NK-92 treated with Interleukin-12 subunit alpha and Interleukin-12 subunit beta, amount 100 ng/mL, for 24 hours (cell line): ENCODE results near the gene ESRRA.

ENCODE experiments used
- DNase-seq: peaks from one replicate; lab custom pipeline; 2025; lab: John Stamatoyannopoulos, UW

ESRRA gene

DNA sequence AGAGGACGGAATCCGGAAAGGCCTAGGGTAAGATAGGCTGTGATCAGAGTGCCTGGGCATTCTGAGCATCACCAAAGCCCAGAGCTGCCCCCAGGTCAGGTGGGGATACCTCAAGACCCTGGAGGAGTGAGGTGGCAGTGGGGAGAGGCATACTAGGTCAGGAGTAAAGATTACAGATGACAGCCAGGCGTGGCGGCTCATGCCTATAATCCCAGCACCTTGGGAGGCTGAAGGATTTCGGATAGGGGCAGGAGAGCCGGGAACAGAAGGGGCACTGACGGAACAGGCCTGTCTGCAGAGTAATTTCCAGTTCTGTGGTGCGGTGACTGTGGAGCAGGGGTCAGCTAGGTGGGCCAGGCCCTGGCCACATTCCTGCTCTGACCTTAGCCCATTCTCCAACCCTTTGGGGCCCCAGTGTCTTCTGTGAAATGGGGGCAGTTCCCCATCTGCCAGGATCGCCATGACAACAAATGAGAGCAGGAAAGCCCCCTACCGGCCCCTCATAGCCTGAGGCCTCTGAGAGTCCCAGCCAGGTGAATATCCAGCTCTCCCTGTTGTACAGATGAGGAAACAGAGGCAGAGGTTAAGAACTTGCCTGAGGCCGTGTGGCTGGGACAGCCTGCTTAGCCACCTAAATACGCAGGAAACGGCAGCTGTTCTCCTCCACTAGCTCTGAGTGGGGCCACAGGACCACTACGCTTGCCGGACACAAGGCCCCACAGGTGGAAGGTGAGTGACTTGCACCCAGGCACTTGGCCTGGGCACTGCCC, 30.1 kb upstream of the ESRRA start:
- DNase-seq, result no peak

- DNase-seq, result no peak
Observed at GRCh38 chr11:64275841-64276240, 29.5 kb upstream of the ESRRA start.

DNA sequence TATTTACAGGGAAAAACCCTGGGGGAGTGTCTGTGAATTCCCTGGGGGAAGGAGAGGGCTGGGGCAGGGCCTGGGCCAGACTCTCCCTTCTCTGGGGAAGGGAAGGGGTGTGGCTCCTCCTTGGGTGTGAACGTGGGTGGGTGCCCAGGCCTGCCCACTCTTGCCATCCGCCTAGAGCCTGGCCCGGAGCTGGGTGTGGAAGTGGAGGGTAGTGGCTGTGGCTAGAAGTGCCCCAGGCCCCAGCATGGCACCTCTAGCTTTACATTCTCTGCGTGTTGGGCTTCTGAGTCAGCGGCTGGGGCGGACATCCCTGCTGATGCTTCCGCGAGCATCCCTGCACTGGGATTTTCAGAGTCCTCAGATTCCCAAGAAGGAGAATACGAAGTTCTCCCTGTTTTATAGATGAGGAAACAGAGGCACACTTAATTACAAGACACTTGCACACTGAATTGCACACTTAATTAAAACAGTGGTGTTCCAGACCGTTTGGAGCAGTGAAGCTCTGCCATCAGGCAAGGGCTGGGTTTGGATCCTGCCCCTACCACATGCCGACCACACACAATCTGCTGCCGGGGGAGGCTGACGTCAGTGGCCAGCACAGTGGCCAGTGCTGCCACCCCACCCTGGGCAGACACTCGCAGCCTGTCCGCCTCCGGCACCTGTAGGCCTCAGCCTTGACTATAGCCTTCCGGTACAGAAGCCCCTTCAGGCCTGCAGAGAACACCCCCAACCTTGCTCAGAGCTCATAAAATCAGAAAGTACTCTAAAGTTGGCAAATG, 28.5 kb upstream of the ESRRA start:
- DNase-seq, result no peak

GRCh38 chr11:64278576-64279190, 26.6 kb upstream of the ESRRA start:
- no peak for DNase-seq

GRCh38 chr11:64281957-64282770, 23.2 kb upstream of the ESRRA start:
- no peak for DNase-seq

DNA sequence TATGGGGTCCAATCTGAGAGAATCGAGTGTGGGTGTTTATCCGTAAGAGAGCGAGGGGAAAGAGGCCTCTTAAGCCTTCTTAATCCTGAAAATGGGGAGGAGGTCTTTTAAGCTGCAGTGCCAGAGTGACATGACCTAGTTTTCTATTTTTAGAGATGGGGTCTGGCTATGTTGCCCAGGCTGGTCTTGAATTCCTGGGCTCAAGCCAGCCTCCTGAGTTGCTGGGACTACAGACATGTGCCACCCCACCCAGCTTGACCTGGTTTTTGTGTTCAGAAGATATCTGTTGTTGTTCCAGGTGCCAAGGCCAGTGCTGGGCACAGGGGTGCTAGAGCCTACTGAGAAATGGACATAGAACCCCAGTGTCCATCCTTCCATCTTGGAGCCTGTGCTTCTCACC, 22.2 kb upstream of the ESRRA start:
- no peak for DNase-seq

DNA sequence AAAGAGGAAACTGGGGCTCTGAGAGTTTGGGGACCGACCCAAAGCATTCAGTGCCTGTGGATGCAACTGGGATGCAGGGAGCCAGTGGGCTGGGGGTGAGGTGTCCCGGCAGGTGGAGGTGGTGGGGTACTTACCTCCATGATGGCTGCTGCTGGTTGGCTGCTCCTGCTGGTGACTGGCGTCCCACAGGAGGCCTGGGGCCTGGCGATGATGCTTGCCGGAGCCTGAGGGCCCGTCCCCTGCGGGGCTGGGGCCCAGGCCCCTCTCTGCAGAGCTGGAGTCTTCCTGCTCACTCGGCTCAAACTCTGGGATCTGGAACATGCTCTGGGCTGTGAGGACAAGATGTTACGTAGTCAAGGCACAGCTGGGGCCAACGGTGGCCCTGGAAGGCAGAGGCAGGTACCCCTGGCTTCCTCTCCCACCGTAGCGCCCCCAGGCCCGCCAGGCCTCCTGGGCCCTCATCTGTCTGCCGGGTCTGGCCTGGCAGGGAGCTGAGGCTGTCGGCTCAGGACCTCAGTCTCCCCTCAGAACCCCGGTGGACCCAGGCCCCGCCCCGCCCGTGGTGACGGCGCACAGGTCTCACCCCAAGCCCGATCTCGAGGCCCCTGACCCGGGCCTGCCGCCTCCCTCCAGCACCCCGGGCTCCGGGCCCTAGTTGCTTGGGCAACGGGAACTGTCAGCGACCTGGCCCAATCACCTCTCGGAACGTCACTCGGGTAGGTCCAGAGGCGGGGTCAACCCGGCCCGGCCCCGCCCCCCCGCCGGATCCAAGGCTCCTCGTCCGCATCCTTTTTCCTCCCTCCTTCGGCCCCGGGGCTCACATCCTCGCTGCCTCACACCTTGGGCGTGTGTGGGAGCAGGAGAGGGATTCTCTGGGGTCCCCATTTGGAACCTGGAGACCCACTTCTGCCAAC, 21.0 kb upstream of the ESRRA start, which contains the start of gene BAD:
Gene BAD, minus strand, starts transcription at position 618 of the 914 bp plus-strand sequence. Its CDS starts 297 bp downstream, at position 321.
- peak; percentile 89 for DNase-seq

DNA sequence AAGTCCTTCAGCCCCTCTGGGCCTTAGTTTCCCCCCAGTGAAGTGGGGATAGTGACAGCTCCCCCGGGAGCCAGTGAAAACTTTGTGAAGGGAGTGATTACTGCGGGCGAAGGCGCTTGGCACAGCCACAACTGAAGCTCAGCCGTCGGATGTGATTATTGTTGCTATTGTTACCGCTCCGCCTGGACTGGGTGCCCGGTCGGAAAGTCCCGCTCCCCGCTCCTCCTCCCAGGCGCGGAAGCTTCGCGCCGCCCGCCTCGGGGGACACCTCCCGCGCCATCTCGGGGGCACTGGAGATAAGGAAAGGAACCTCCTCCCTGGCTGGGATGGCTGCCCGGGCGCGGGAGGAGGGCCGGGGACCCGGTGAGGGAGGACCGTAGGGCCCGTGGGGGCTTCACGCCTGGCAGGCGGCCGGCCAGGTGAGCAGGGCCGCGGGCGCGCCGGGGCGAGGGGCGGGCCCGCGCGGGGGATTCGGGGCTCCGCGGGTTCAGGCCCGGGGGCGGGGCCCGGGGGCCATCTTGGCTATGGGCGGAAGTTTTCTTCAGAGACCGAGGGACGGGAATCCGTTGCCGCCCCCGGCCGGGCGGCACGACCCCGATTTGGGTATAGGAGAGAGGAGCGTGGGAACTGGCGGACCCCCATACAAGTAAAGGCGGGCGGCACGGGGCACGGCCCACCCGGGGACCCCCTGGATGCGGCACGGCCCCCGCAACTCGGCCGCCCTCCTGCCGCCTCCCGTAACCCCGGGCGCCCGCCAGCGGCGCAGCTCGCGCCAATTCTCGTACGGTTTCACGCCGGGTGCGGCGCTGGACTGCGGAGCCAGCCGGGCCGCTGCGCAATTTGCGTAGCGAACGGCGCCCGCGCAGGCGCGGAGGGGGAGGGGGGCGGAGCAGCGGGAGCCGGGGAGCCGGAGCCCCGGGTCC, 20.1 kb upstream of the ESRRA start, which contains the start of gene GPR137:
Gene GPR137, plus strand, starts transcription at position 887 of the 923 bp plus-strand sequence. CDS start 677 bp downstream, outside the sequence.
- peak; percentile 86 for DNase-seq

GRCh38 chr11:64285885-64286800, 19.2 kb upstream of the ESRRA start:
- peak; percentile 22 for DNase-seq

- DNase-seq, result no peak
Observed at GRCh38 chr11:64286801-64287159, 18.5 kb upstream of the ESRRA start.

- no peak for DNase-seq
Observed at GRCh38 chr11:64287676-64288352, 17.5 kb upstream of the ESRRA start.

GRCh38 chr11:64288353-64288750, 17.0 kb upstream of the ESRRA start:
- no peak for DNase-seq

DNA sequence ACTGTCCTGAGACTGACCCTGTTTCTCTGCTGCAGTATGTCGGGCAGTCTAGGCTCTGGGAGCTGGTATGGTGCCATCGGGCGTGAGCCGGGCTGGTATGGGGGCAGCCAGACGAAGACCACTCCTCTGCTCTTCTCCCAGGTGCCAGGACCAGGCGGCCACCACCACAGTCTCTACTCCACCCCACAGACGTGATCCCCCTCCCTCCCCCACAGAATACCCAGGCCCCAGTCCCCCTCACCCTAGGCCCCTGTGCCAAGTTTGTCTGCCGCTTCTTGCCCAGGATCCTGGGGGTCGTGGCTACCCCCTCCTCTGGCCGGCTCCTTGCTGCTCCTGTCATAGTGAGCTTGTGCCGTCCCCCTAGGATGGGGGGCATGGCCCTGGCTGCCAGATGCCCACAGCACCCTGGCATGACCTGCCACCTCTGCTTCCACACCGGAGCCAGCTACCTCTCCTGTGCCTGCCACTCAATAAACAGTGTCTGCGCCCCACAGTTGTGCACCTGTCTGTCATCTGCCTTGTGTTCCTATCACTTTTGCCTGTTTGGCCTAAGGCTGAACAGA, 16.2 kb upstream of the ESRRA start:
- DNase-seq, result no peak

DNA sequence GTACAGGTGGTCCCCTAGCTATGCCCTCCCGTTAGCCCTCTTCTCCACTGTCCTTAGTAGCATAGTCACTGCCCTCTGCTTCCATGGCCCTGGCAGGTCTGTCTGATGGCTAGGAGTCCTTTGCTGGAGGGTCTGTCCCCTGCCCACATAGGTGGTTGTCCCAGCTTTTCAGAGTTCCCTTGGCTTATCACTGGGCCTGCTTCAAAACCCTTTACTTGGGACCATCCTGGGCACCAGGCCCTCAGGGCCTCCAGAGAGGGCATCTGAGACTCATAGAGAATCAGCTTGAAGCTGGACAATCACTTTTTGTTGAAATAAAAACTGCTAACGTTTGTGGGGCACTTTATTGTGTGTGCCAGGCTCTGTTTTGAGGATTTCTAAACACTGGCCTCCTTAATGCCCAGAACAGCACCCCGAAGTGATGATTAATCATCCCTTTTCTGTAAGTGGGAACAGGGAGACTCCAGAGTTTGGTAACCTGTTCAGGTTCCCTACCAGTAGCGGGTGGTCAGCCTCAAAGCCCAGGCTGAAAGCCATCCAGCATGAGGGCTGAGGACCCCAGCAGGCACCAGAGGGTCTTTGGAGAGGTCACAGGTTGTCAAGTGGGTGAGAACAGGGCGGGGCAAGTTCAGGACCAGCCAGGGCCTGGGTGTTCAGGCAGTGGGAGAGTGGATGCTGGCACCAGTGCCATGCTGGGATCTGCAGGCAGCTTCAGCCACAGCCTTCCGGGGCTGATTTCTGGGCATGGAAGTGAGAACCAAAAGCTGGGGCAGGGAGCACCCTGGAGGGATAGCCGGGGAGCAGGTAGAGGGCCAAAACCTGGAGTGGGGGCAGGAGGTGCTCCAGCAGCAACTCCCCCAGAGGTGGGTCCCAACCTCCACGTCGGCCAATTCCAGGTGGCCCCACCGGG, 14.7 kb upstream of the ESRRA start:
- no peak for DNase-seq

- DNase-seq, result no peak
Observed at GRCh38 chr11:64291262-64291751, 14.0 kb upstream of the ESRRA start, which contains the start of gene KCNK4. KCNK4 (plus strand) TSS chr11:64291302; CDS start chr11:64293019, 1,717 bp downstream.

GRCh38 chr11:64291752-64292459, 13.4 kb upstream of the ESRRA start:
- no peak for DNase-seq
